Esophagus squamous epithelium (tissue), 4 donors: Measurements from ENCODE around the gene KIF2A.

Source experiments
- CTCF ChIP-seq, 6 experiments: fragments of 450-650 bp in 4 of 6; fragments of 200-600 bp in 2 of 6; sonication (generic) in 2 of 6; IDR thresholded peaks; one replicate each; pipeline ENCODE4 v1.5.1; 2016 to 2019; ENCODE audit warnings: antibody characterized with exemption in 6 of 6, mild to moderate bottlenecking in 4 of 6, moderate library complexity in 4 of 6
- POLR2A ChIP-seq, 4 donors: fragments of 450-650 bp; IDR thresholded peaks; one replicate each; pipeline ENCODE4 v1.6.1; 2017; ENCODE audit warnings: antibody characterized with exemption in 4 of 4, mild to moderate bottlenecking in 4 of 4, moderate library complexity in 3 of 4

GRCh38 chr5:62412549-62413329 is 106.7 kb downstream of the KIF2A start, which contains the start of gene IPO11:
- TF ChIP-seq CTCF (IDR thresholded peaks at IDR 0.05) (peak in 1 of 6 experiments; percentile 35), POLR2A (IDR thresholded peaks at IDR 0.05) (peak in 3 of 4 donors; percentile 57 to 67 (median 62))
